Upper lobe of left lung (tissue), 6 donors: Measurements from ENCODE around the gene PIK3IP1. TPM values are rescaled to one million over a fixed set of nuclear protein-coding genes. Genes with fewer than 3 reads are reported as not detected.

Experiments used
- ATAC-seq, 2 donors: fragments of 200-7000 bp; cut with Tn5 transposase; one replicate each; pipeline ENCODE4 v1.9.1; 2022; ENCODE audit warnings: mild to moderate bottlenecking in 2 of 2, moderate library complexity in 2 of 2; ENCODE audit not compliant: low FRiP score in 2 of 2
- DNase-seq, 2 donors: peaks; one replicate each; pipeline ENCODE4 v3.0.0-alpha.2; 2019 to 2020
- H3K27ac ChIP-seq, 4 donors: fragments of 200-600 bp; sonication (generic); one replicate each; pipeline ENCODE4 v1.5.1; 2016 to 2019
- H3K27me3 ChIP-seq, 4 donors: fragments of 200-600 bp; sonication (generic); one replicate each; pipeline ENCODE4 v1.5.1; 2017 to 2019
- H3K36me3 ChIP-seq, 4 donors: fragments of 200-600 bp; sonication (generic); one replicate each; pipeline ENCODE4 v1.5.1; 2016 to 2019
- H3K4me1 ChIP-seq, 4 donors: fragments of 200-600 bp; sonication (generic); one replicate each; pipeline ENCODE4 v1.5.1; 2018 to 2019
- H3K4me3 ChIP-seq, 4 donors: fragments of 200-600 bp; sonication (generic); one replicate each; pipeline ENCODE4 v1.5.1; 2017 to 2019; ENCODE audit warnings: mild to moderate bottlenecking in 2 of 4, moderate library complexity in 1 of 4
- H3K9me3 ChIP-seq, 4 donors: fragments of 200-600 bp; sonication (generic); one replicate each; pipeline ENCODE4 v1.5.1; 2018 to 2019
- CTCF ChIP-seq, 6 experiments: fragments of 450-650 bp in 4 of 6; fragments of 200-600 bp in 2 of 6; sonication (generic) in 2 of 6; IDR thresholded peaks; one replicate each; pipeline ENCODE4 v1.5.1; 2016 to 2019; ENCODE audit warnings: antibody characterized with exemption in 6 of 6
- EP300 ChIP-seq, 4 donors: sonication (generic); formaldehyde crosslinking; IDR thresholded peaks; one replicate each; pipeline ENCODE4 v1.5.1; 2017; ENCODE audit warnings: antibody characterized with exemption in 4 of 4, control low read depth in 2 of 4
- POLR2A ChIP-seq, 4 donors: fragments of 450-650 bp; IDR thresholded peaks; one replicate each; pipeline ENCODE4 v1.5.1; 2016 to 2017; ENCODE audit warnings: antibody characterized with exemption in 4 of 4, mild to moderate bottlenecking in 2 of 4
- POLR2AphosphoS5 ChIP-seq, 2 donors: sonication (generic); formaldehyde crosslinking; IDR thresholded peaks; one replicate each; pipeline ENCODE4 v1.5.1; 2017; ENCODE audit warnings: antibody characterized with exemption in 2 of 2
- WGBS, 2 donors: methylation state at CpG; one replicate each; pipeline ENCODE4 v1.1.5; 2017 to 2018; 5-methylcytosine and 5-hydroxymethylcytosine counted together
- total RNA-seq, 6 donors: library from RNA; depleted of rRNA in 4 of 6; stranded (reverse); fragments of >200 nt in 4 of 6; gene quantifications; one replicate each; pipeline versions ENCODE4 v1.1.0 to v1.2.1, GENCODE V29; 2016 to 2021
- donor health status: DM: no; HTN: no; CAD: no; lungs with moderate emphysema.
- donor health status: DM: no; HTN: yes; CAD: no; lungs with severe emphysema.

The PIK3IP1 gene
- total RNA-seq, 6 donors from 2014 or later, result 38.9 to 97.1 (median 65.8) TPM

GRCh38 chr22:31271485-31271884 is 20.8 kb downstream of the PIK3IP1 start:
- Histone ChIP-seq H3K4me3 (no peak overlapping the region), H3K4me1 (peaks cover 0 to 18% (median 5%) of the 10 kb centered on the region in 4 donors), H3K27ac (peak overlapping the region in 3 of 4 donors; percentile 8 to 61 (median 44)), H3K27me3 (no peaks in the 10 kb centered on the region), H3K36me3 (peaks cover 23 to 90% (median 73%) of the 10 kb centered on the region in 4 donors), H3K9me3 (no peaks in the 10 kb centered on the region)
- ATAC-seq (no peak), DNase-seq (no peak)
- TF ChIP-seq POLR2AphosphoS5 (IDR thresholded peaks at IDR 0.05) (no peak), POLR2A (IDR thresholded peaks at IDR 0.05) (no peak), CTCF (IDR thresholded peaks at IDR 0.05) (no peak), EP300 (IDR thresholded peaks at IDR 0.05) (no peak)
- WGBS, 2 donors, result 76 to 86% methylated on average over 3 of the region's 3 CpGs

GRCh38 chr22:31271026-31271425 is 21.3 kb downstream of the PIK3IP1 start:
- Histone ChIP-seq H3K27ac (peak overlapping the region in 2 of 4 donors; percentile 44 to 61), H3K4me3 (no peak overlapping the region), H3K36me3 (peaks cover 23 to 93% (median 75%) of the 10 kb centered on the region in 4 donors), H3K9me3 (no peaks in the 10 kb centered on the region), H3K4me1 (peaks cover 0 to 18% (median 5%) of the 10 kb centered on the region in 4 donors), H3K27me3 (no peaks in the 10 kb centered on the region)
- TF ChIP-seq POLR2AphosphoS5 (IDR thresholded peaks at IDR 0.05) (no peak), EP300 (IDR thresholded peaks at IDR 0.05) (no peak), POLR2A (IDR thresholded peaks at IDR 0.05) (no peak), CTCF (IDR thresholded peaks at IDR 0.05) (no peak)
- ATAC-seq, result no peak
- WGBS, 2 donors, result 96 to 99% methylated on average over 4 of the region's 4 CpGs
- DNase-seq, result no peak

GRCh38 chr22:31269892-31270579 is 22.3 kb downstream of the PIK3IP1 start:
- no peak for ATAC-seq
- peaks cover 14 to 93% (median 72%) of the 10 kb centered on the region in 4 donors for H3K36me3 ChIP-seq

GRCh38 chr22:31268281-31268680 is 24.0 kb downstream of the PIK3IP1 start:
- ATAC-seq, result no peak

More at GRCh38 chr22:31269892-31270579, 22.3 kb downstream of the PIK3IP1 start:
- WGBS, 2 donors, result 64 to 81% methylated on average over 2 of the region's 3 CpGs
- Histone ChIP-seq H3K4me1 (peaks cover 0 to 18% (median 5%) of the 10 kb centered on the region in 4 donors), H3K9me3 (no peaks in the 10 kb centered on the region), H3K4me3 (no peak overlapping the region), H3K27ac (peak overlapping the region in 1 of 4 donors; percentile 61), H3K27me3 (no peaks in the 10 kb centered on the region)
- TF ChIP-seq CTCF (IDR thresholded peaks at IDR 0.05) (no peak), POLR2A (IDR thresholded peaks at IDR 0.05) (no peak), POLR2AphosphoS5 (IDR thresholded peaks at IDR 0.05) (no peak), EP300 (IDR thresholded peaks at IDR 0.05) (no peak)
- DNase-seq, result no peak

GRCh38 chr22:31263896-31264640 is 28.2 kb downstream of the PIK3IP1 start:
- WGBS, 2 donors, result 90 to 95% methylated on average over 6 of the region's 6 CpGs
- ATAC-seq, result no peak
- Histone ChIP-seq H3K9me3 (no peaks in the 10 kb centered on the region), H3K4me1 (peaks cover 0 to 13% (median 3%) of the 10 kb centered on the region in 4 donors), H3K4me3 (no peak overlapping the region), H3K27me3 (no peaks in the 10 kb centered on the region), H3K36me3 (peaks cover 22 to 97% (median 88%) of the 10 kb centered on the region in 4 donors), H3K27ac (no peak overlapping the region)
- TF ChIP-seq POLR2AphosphoS5 (IDR thresholded peaks at IDR 0.05), result no peak
- TF ChIP-seq EP300 (IDR thresholded peaks at IDR 0.05), result no peak
- TF ChIP-seq POLR2A (IDR thresholded peaks at IDR 0.05), result no peak
- TF ChIP-seq CTCF (IDR thresholded peaks at IDR 0.05), result no peak
- DNase-seq, result no peak

More at GRCh38 chr22:31268281-31268680, 24.0 kb downstream of the PIK3IP1 start:
- H3K27ac ChIP-seq, result no peak overlapping the region
- H3K27me3 ChIP-seq, result no peaks in the 10 kb centered on the region
- DNase-seq, result no peak
- H3K9me3 ChIP-seq, result no peaks in the 10 kb centered on the region
- H3K36me3 ChIP-seq, result peaks cover 5 to 92% (median 75%) of the 10 kb centered on the region in 4 donors
- no peak overlapping the region for H3K4me3 ChIP-seq
- peaks cover 0 to 10% (median 2%) of the 10 kb centered on the region in 4 donors for H3K4me1 ChIP-seq
- TF ChIP-seq POLR2AphosphoS5 (IDR thresholded peaks at IDR 0.05), result no peak
- WGBS, 2 donors, result 92 to 100% methylated on average over 2 of the region's 2 CpGs
